ENCODE measurements around the gene RAD18.

GRCh38 chr3:8838234-8838633 lies 125.0 kb downstream of the RAD18 start:
- no peak for TF ChIP-seq CTCF (IDR thresholded peaks at IDR 0.05)
- no peak for TF ChIP-seq POLR2A (IDR thresholded peaks at IDR 0.05)
- TF ChIP-seq POLR2AphosphoS5 (IDR thresholded peaks at IDR 0.05), result no peak
